Sigmoid colon (tissue), 4 donors: ENCODE data around the gene CYP26B1.
A peak's percentile ranks its signal among the peaks of the same experiment; 100 is the strongest.

ENCODE experiments used
- EP300 ChIP-seq, 4 donors: sonication (generic); formaldehyde crosslinking; IDR thresholded peaks; one replicate each; pipeline ENCODE4 v1.6.1; 2017; ENCODE audit warnings: antibody characterized with exemption in 4 of 4
- POLR2AphosphoS5 ChIP-seq, 4 donors: sonication (generic); formaldehyde crosslinking; IDR thresholded peaks; one replicate each; pipeline ENCODE4 v1.6.1; 2017; ENCODE audit warnings: antibody characterized with exemption in 4 of 4

- TF ChIP-seq POLR2AphosphoS5 (IDR thresholded peaks at IDR 0.05) = peak in 2 of 4 donors; percentile 5 to 20
- TF ChIP-seq EP300 (IDR thresholded peaks at IDR 0.05) = no peak
Measured at GRCh38 chr2:72149556-72150156, 2.0 kb upstream of the CYP26B1 start.
